Skeletal muscle tissue (tissue), 4 donors: Measurements from ENCODE around the gene CEACAM3. TPM values are rescaled to one million over a fixed set of nuclear protein-coding genes. Genes with fewer than 3 reads are reported as not detected.
"Not testable (repeated sequence)": the region's sequence is repeated elsewhere in the genome, so short reads cannot be mapped to it uniquely, and the experiment has no call there.

Experiments used
- H3K27ac ChIP-seq: one replicate; pipeline ENCODE4 v1.7.0; 2013; ENCODE audit warnings: mild to moderate bottlenecking, low read depth, low read length, inconsistent platforms
- H3K27me3 ChIP-seq, 3 donors: one replicate each; pipeline ENCODE4 v1.7.0; 2013; ENCODE audit warnings: low read length in 3 of 3; ENCODE audit not compliant: control insufficient read depth in 3 of 3, insufficient read depth in 3 of 3
- H3K36me3 ChIP-seq, 3 donors: one replicate each; pipeline ENCODE4 v1.7.0; 2013; ENCODE audit warnings: low read length in 3 of 3; ENCODE audit not compliant: control insufficient read depth in 3 of 3, insufficient read depth in 3 of 3
- H3K4me1 ChIP-seq, 3 donors: one replicate each; pipeline ENCODE4 v1.7.0; 2013; ENCODE audit warnings: low read length in 3 of 3, mild to moderate bottlenecking in 3 of 3; ENCODE audit not compliant: control insufficient read depth in 3 of 3, insufficient read depth in 3 of 3
- H3K4me3 ChIP-seq, 3 donors: one replicate each; pipeline ENCODE4 v1.7.0; 2013; ENCODE audit warnings: low read length in 3 of 3
- H3K9ac ChIP-seq, 3 donors: one replicate each; pipeline ENCODE4 v1.7.0; 2013; ENCODE audit warnings: low read length in 3 of 3, mild to moderate bottlenecking in 3 of 3, moderate library complexity in 2 of 3, low read depth in 1 of 3
- H3K9me3 ChIP-seq, 3 donors: one replicate each; pipeline ENCODE4 v1.7.0; 2013; ENCODE audit warnings: low read length in 3 of 3; ENCODE audit not compliant: control insufficient read depth in 3 of 3
- total RNA-seq: library from RNA; depleted of rRNA; stranded (reverse); fragments of >200 nt; gene quantifications from one replicate; pipeline ENCODE4 v1.2.3, GENCODE V29; 2014
- donor health status: Osteomylitis.

Gene CEACAM3
- not detected for total RNA-seq

DNA sequence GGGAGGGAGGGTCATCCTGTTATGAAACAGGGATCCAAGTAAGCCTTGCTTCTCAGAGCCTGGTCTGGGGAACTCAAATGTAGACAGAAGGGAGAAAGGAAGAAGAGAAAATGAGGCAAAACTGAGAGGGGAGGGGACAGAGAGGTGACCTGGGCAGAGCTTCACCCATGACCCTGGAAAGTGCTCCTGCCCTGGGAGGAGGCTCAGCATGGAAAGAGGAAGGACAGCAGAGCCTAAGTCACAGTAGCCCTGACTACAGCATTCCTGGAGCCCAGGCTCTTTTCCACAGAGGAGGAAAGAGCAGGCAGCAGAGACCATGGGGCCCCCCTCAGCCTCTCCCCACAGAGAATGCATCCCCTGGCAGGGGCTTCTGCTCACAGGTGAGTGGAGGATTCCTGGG, at the start of gene CEACAM3:
Gene CEACAM3 (plus strand): TSS at position 226 of the 400 bp plus-strand sequence. CDS start 91 bp downstream, at position 317.
- H3K36me3 ChIP-seq: no peaks in the 10 kb centered on the region
- H3K9me3 ChIP-seq: no peaks in the 10 kb centered on the region
- no peak within 1 kb of the TSS for H3K9ac ChIP-seq
- no peak within 1 kb of the TSS for H3K27ac ChIP-seq
- H3K4me3 ChIP-seq: no peak within 1 kb of the TSS
- peaks cover 6 to 22% (median 11%) of the 10 kb centered on the region in 3 donors for H3K27me3 ChIP-seq
- H3K4me1 ChIP-seq: no peaks in the 10 kb centered on the region

DNA sequence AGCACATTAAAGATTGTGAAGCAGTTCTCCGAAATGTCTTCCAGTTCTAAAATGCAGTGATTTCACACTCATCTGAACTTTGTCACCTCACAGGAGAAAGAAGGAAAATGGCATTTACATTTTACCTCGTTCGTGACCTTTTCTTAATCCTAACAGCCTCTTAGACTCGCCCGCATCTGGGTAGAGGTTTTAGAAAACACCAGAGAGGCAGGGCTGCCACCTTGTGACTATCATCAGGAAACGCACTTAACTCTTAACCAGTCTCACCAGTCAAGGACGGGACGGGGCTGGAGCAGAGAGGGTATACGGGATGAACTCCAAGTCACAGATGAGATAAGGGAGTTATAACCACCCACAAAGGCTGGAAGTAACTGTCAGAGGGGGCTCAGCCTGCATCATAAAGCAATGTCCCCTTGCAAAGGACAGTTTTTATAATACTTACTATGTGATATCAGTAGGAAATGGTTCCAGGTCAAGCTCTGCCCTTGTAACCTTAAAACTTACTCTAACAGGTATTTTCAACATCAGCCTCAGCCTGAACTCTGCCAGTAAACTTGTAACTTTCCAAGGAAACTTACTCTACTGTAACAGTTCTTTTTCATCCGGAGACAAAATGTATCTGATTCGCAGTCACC, 49.7 kb upstream of the CEACAM3 start:
- Histone ChIP-seq H3K9ac (no peak overlapping the region), H3K4me3 (no peak overlapping the region), H3K9me3 (no peaks in the 10 kb centered on the region), H3K4me1 (no peaks in the 10 kb centered on the region), H3K27ac (no peak overlapping the region), H3K27me3 (peaks cover 11 to 34% (median 21%) of the 10 kb centered on the region in 3 donors), H3K36me3 (no peaks in the 10 kb centered on the region)

DNA sequence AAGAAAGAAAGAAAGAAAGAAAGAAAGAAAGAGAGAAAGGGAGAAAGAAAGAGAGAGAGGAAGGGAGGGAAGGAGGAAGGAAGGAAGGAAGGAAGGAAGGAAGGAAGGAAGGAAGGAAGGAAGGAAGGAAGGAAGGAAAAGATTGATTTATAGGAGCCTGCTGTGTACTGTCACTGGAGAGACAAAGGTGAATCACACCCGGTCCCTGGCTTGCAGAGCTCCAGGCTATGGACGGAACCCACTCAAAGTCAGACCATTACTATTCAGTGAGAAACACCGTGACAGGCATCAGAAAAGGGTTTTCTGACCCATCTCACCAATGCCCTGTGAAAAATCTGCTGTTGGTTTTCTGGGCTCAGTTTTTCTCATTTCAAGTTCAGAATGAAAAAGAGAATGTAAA, 48.4 kb upstream of the CEACAM3 start:
- H3K27ac ChIP-seq: no peak overlapping the region
- H3K27me3 ChIP-seq: peaks cover 19 to 43% (median 25%) of the 10 kb centered on the region in 3 donors
- H3K9ac ChIP-seq: no peak overlapping the region
- H3K4me3 ChIP-seq: no peak overlapping the region
- H3K4me1 ChIP-seq: no peaks in the 10 kb centered on the region
- no peaks in the 10 kb centered on the region for H3K36me3 ChIP-seq
- H3K9me3 ChIP-seq: no peaks in the 10 kb centered on the region

DNA sequence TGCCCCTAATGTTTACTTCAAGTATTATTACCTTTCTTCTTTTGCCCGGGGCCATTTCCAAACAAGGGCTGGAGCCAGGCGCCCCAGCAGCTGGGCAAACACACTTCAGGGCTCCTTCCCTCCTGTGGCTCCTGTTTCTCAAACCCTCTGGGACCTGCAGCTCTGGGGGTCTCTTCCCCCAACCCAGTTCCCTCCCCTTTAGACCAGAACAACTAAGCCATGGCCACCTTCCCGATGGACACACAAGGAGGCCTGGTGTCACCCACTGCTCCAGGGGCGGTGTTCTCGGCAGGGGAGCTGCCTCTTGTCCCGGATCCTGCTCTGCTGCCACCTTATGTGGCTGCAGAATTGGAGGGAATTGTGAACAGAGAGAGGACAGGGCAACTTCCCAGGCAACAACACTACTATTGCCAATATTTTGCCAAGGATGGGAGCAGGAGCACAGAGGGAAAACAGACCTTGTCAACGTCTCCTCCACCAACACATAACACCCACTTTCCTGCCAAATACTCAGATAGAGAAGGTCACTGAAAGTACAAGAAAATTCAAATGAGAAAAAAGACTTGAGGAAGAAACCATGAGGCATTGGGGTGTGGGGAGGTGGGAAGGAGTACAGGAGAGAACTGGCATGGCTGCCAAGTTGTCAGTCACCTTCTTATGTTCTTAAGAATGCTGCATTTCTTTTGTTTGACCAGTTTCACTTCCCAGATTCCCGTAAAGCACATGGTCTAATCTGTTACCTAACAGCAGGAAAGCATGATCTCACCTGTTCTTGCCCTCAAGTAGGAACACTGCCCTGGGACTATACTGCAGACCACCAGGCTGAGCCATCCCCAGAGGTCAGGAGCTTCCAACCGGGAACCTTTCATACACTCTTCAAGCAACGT, 45.9 kb upstream of the CEACAM3 start:
- H3K27ac ChIP-seq, H3K4me3 ChIP-seq, H3K4me1 ChIP-seq, H3K9ac ChIP-seq, H3K9me3 ChIP-seq, H3K36me3 ChIP-seq: not testable (repeated sequence)
- peaks cover 23 to 36% (median 24%) of the 10 kb centered on the region in 3 donors for H3K27me3 ChIP-seq

DNA sequence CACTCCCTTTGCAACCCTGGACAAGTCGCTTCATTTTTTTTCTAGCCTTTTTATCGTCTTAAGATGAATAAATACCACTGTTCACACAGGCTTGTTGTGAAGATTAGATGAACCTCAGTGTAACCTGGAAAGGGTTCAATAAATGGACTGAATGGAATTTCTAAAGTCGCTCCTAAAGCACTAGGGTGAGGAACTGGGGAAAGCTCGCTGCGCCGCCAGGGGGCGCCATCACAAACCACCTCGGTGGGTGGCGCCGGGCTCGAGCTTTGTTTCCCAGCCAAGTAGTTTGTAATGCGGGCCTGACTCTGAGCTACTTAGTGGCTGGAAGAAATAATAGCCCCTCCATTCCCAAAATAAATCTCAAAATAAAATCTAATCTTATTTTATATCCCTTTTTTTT, 43.2 kb upstream of the CEACAM3 start:
- Histone ChIP-seq H3K9me3 (no peaks in the 10 kb centered on the region), H3K27ac (no peak overlapping the region), H3K4me1 (no peaks in the 10 kb centered on the region), H3K27me3 (peaks cover 12 to 23% (median 13%) of the 10 kb centered on the region in 3 donors), H3K4me3 (no peak overlapping the region), H3K9ac (no peak overlapping the region), H3K36me3 (no peaks in the 10 kb centered on the region)

DNA sequence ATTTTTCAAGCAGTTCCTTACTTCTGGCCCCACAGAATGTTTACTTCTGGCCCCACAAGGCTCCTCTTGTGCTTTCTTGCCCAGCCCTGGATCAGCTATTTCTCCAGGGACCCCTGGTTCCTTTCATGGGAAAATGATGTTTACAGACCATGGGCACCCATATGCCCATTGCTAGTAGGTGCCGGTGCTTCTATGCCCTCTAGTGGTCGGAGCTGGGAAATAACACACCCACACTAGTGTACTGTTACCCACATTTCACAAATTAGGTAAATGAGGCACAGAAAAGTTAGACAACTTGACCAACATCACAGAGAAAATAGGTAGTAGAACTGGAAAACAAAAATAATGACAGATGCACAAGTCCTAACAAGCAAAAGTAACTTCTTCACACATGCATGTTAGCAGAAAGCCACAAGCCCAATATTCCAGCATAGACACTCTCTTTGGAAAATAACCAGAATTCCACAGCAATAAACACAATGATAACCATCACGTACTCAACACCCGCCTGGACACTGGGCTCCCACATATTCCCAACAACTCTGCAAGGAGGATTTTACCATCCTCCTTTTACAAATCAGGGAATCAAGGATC, 42.4 kb upstream of the CEACAM3 start:
- Histone ChIP-seq H3K27me3 (peaks cover 12 to 22% (median 12%) of the 10 kb centered on the region in 3 donors), H3K4me1 (no peaks in the 10 kb centered on the region), H3K27ac (no peak overlapping the region), H3K9ac (no peak overlapping the region), H3K9me3 (no peaks in the 10 kb centered on the region), H3K4me3 (no peak overlapping the region), H3K36me3 (no peaks in the 10 kb centered on the region)

DNA sequence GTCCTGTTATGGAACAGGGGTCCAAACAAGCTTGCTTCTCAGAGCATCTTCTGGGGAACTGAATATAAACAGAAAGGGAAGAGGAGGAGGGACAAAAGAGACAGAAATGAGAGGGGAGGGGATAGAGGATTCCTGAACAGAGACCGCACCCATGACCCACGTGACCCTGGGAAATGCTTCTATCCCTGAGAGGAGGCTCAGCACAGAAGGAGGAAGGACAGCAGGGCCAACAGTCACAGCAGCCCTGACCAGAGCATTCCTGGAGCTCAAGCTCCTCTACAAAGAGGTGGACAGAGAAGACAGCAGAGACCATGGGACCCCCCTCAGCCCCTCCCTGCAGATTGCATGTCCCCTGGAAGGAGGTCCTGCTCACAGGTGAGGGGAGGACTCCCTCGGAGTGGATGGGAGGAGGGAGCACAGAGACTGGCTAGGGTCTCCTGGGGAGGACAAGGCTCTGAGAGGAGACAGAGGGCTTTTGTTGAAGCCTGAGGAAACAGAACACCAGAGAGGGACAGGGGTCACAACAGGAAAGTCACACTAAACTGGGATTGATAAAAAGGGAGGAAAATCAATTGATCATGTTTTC, 41.0 kb upstream of the CEACAM3 start, which contains the start of gene CEACAM6:
Gene CEACAM6 (plus strand): TSS at position 203 of the 586 bp plus-strand sequence. CDS start 109 bp downstream, at position 312.
- Histone ChIP-seq H3K4me1 (no peaks in the 10 kb centered on the region), H3K27me3 (peaks cover 12 to 28% (median 12%) of the 10 kb centered on the region in 3 donors), H3K36me3 (no peaks in the 10 kb centered on the region), H3K4me3 (no peak within 1 kb of the TSS), H3K9me3 (no peaks in the 10 kb centered on the region), H3K9ac (no peak within 1 kb of the TSS), H3K27ac (no peak within 1 kb of the TSS)

DNA sequence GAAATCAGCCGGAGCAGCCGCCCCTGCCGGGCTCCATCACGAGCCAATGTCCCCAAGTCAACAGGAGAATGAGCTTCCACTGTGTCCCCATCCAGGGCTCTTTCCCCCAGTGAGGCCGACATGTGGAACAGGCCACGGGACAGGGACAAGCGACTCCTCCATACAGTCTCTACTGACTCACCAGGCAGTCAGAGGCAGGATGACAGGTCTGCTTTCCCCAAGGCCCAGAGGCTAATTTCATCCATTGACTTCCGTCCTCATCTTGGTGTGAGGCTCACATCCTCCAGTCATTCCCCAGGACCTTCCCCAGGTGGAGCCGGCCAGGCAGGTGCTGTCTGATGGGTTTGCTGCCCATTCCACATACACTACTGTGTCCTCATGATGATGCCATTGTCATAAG, 37.5 kb upstream of the CEACAM3 start:
- H3K4me1 ChIP-seq: no peaks in the 10 kb centered on the region
- H3K36me3 ChIP-seq: no peaks in the 10 kb centered on the region
- no peak overlapping the region for H3K4me3 ChIP-seq
- no peaks in the 10 kb centered on the region for H3K9me3 ChIP-seq
- H3K27ac ChIP-seq: no peak overlapping the region
- H3K27me3 ChIP-seq: peaks cover 3 to 41% (median 11%) of the 10 kb centered on the region in 3 donors
- H3K9ac ChIP-seq: no peak overlapping the region

DNA sequence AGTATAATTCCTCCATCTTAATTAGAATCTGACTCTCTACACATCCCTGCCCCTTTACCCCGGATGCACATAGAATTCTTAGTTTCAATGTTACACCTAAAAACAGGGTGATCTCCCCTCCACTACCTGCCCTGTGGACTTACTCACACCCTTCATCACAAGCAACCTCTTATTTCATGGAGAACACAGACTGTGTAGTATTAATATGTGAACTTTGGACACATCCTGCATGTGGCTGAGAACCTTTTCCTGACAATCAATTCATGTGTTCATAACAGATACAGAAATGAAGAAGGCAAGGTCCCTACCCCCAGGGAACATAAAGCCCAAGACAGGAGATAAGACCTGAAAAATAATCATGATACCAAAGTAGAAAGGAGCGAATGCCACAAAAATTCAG, 29.3 kb upstream of the CEACAM3 start:
- H3K36me3 ChIP-seq: no peaks in the 10 kb centered on the region
- H3K4me1 ChIP-seq: no peaks in the 10 kb centered on the region
- H3K9me3 ChIP-seq: no peaks in the 10 kb centered on the region
- no peak overlapping the region for H3K27ac ChIP-seq
- no peak overlapping the region for H3K9ac ChIP-seq
- H3K4me3 ChIP-seq: no peak overlapping the region
- peaks cover 3 to 22% (median 5%) of the 10 kb centered on the region in 3 donors for H3K27me3 ChIP-seq
